ENCODE results near the gene CERS3. TPM values are rescaled to one million over a fixed set of nuclear protein-coding genes. Genes with fewer than 3 reads are reported as not detected.

CERS3 gene
- polyA plus RNA-seq, 1 experiment, result not detected

DNA sequence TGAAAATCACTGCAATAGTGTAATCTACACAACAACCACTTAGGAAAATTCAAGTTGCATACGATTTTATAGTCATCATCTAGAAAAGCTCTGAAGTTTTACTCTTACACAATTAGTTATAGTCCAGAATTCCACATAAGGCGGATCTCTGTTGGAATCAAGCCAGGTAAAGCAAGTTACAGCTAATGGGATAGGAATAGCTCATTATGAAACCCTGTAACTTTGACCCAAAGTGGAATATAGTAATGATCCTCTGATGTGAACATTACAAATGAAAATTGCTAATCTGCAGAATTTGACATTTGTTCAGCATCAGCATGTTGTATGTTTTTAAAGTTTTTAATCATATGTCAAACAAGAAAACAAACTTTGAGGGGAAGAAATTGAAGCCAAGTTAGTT, 4.4 kb downstream of the CERS3 start:
- H3K4me3 ChIP-seq (ENCODE audit: low read depth, low read length), result no peak overlapping the region
- ChIA-PET CTCF (no interaction called here), POLR2A (no interaction called here)
- no peaks in the 10 kb centered on the region for H3K27me3 ChIP-seq (ENCODE audit: control insufficient read depth, insufficient read depth, low read length)
- H3K36me3 ChIP-seq (ENCODE audit: control insufficient read depth, insufficient read depth, low read length), result no peaks in the 10 kb centered on the region
- TF ChIP-seq, protein P1, sequence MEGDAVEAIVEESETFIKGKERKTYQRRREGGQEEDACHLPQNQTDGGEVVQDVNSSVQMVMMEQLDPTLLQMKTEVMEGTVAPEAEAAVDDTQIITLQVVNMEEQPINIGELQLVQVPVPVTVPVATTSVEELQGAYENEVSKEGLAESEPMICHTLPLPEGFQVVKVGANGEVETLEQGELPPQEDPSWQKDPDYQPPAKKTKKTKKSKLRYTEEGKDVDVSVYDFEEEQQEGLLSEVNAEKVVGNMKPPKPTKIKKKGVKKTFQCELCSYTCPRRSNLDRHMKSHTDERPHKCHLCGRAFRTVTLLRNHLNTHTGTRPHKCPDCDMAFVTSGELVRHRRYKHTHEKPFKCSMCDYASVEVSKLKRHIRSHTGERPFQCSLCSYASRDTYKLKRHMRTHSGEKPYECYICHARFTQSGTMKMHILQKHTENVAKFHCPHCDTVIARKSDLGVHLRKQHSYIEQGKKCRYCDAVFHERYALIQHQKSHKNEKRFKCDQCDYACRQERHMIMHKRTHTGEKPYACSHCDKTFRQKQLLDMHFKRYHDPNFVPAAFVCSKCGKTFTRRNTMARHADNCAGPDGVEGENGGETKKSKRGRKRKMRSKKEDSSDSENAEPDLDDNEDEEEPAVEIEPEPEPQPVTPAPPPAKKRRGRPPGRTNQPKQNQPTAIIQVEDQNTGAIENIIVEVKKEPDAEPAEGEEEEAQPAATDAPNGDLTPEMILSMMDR (IDR thresholded peaks at IDR 0.05; ENCODE audit: insufficient read depth, low read depth, low read length), result no peak
- no peak for DNase-seq (ENCODE audit: low read depth)

GRCh38 chr15:100521907-100522306, 6.8 kb downstream of the CERS3 start:
- ChIA-PET POLR2A (no interaction called here), CTCF (no interaction called here)
- TF ChIP-seq, protein P1 (IDR thresholded peaks at IDR 0.05; ENCODE audit: insufficient read depth, low read depth, low read length), result no peak
- no peak for DNase-seq (ENCODE audit: low read depth)
- H3K36me3 ChIP-seq (ENCODE audit: control insufficient read depth, insufficient read depth, low read length), result no peaks in the 10 kb centered on the region
- H3K4me3 ChIP-seq (ENCODE audit: low read depth, low read length), result no peak overlapping the region
- H3K27me3 ChIP-seq (ENCODE audit: control insufficient read depth, insufficient read depth, low read length), result no peaks in the 10 kb centered on the region

DNA sequence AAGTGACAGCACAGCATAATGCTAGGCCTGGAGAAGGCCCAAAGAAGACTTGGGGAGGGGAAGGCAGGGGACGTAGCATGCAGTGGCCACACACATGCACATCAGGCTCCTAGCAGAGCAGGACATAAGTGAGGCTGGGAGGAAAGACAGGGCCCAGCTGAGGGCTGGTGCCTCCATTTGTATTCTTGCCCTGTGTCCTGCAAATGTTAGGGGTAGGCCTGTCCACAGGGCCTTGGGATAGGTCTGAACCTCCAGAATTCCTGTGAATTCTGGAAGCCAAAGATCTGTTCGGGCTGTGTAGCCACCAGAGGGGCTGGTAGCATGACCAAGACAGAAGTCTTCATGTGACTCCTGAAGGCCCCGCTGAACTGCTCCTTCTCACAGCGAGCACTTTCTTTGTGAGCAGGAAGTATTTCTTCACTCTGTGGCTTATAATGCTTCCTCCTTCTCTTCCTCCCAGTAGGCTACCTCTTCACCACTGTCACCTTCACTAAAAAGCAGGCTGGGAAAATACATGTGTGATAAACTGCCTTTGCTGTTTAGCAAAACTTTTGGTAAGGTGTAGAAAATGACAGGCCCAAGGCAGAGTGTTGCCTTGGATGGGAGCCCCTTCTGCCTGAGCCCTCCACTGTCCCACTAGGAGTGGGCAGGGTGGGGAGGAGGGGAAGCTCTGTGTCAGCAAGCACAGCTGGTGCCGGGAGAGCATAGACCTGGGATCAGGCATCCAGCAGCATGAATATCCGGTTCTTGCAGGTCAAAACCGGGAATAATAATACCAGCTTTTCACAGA, 8.4 kb downstream of the CERS3 start:
- ChIA-PET POLR2A (no interaction called here), CTCF (no interaction called here)
- Histone ChIP-seq H3K4me3 (ENCODE audit: low read depth, low read length) (no peak overlapping the region), H3K27me3 (ENCODE audit: control insufficient read depth, insufficient read depth, low read length) (no peaks in the 10 kb centered on the region), H3K36me3 (ENCODE audit: control insufficient read depth, insufficient read depth, low read length) (no peaks in the 10 kb centered on the region)
- TF ChIP-seq, protein P1 (IDR thresholded peaks at IDR 0.05; ENCODE audit: insufficient read depth, low read depth, low read length), result no peak
- DNase-seq (ENCODE audit: low read depth), result no peak

- DNase-seq (ENCODE audit: low read depth), result no peak
- CTCF ChIA-PET, result no interaction called here
- Histone ChIP-seq H3K4me3 (ENCODE audit: low read depth, low read length) (no peak overlapping the region), H3K36me3 (ENCODE audit: control insufficient read depth, insufficient read depth, low read length) (no peaks in the 10 kb centered on the region), H3K27me3 (ENCODE audit: control insufficient read depth, insufficient read depth, low read length) (no peaks in the 10 kb centered on the region)
- POLR2A ChIA-PET, result no interaction called here
- TF ChIP-seq, protein P1 (IDR thresholded peaks at IDR 0.05; ENCODE audit: insufficient read depth, low read depth, low read length), result no peak
Measured at GRCh38 chr15:100517846-100518245, 10.9 kb downstream of the CERS3 start.

DNA sequence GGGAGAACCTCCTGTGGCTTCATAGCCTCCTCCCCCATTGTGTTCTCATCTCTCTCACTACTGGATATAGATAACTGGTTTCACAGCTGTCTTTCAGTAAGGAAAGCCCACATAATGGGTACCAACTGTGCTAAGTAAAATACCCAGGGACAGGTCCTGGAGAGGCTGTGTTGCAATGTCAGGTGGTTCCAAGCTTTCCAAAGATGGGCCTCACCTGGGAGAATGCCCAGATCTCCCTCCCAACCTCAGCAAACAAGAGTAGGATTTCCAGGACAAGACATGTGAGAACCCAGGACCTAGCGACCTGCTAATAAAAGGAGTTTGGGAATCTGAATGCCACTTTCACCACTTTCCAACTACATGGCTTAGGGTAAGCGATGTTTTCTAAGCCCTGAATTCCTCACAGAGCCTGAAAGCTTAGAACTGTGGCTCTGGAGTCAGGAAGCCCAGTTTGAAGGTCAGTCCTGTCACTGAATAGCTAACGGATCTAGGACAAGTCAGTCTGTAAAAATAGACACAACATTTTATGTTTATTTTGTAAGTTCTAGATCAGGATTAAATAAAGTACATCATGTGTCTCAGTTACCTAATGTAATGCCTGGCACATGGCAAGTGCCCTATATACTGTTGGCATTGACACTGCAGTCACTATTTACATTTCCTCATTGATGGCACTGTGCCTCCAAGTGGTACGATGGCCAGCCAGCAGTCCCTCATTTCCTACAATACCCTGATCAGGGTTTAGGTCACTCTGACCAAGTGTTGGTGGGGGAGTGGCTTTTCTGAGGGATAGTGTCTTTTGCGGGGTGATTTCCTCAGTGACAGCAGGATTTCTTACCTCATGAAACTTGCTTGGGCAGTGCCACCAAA, 11.9 kb downstream of the CERS3 start:
- Histone ChIP-seq H3K36me3 (ENCODE audit: control insufficient read depth, insufficient read depth, low read length) (no peaks in the 10 kb centered on the region), H3K27me3 (ENCODE audit: control insufficient read depth, insufficient read depth, low read length) (no peaks in the 10 kb centered on the region), H3K4me3 (ENCODE audit: low read depth, low read length) (no peak overlapping the region)
- POLR2A ChIA-PET, result no interaction called here
- DNase-seq (ENCODE audit: low read depth), result no peak
- CTCF ChIA-PET, result no interaction called here
- TF ChIP-seq, protein P1 (IDR thresholded peaks at IDR 0.05; ENCODE audit: insufficient read depth, low read depth, low read length), result no peak

Data from BJ (cell line).